GM23248 (cell line): ENCODE measurements around the gene SFRP2. TPM values are rescaled to one million over a fixed set of nuclear protein-coding genes. Genes with fewer than 3 reads are reported as not detected.

ENCODE experiments used
- DNase-seq: peaks from one replicate; pipeline ENCODE4 v3.0.0-alpha.2; 2015
- H2AFZ ChIP-seq: fragments of 200-600 bp; sonication (generic); 2 replicates; pipeline ENCODE4 v1.6.1; 2016; ENCODE audit warnings: antibody characterized with exemption
- H3F3A ChIP-seq: fragments of 200-600 bp; sonication (generic); 2 replicates; pipeline ENCODE4 v1.6.1; 2016; ENCODE audit warnings: mild to moderate bottlenecking, antibody characterized with exemption, mixed run types; ENCODE audit not compliant: insufficient read depth
- H3K27ac ChIP-seq: fragments of 200-600 bp; sonication (generic); 2 replicates; pipeline ENCODE4 v1.5.1; 2016; ENCODE audit warnings: mild to moderate bottlenecking
- H3K27me3 ChIP-seq: fragments of 200-600 bp; sonication (generic); replicated peaks from 2 replicates; pipeline ENCODE4 v1.6.1; 2016; ENCODE audit warnings: mild to moderate bottlenecking; ENCODE audit not compliant: insufficient read depth
- H3K36me3 ChIP-seq: fragments of 200-600 bp; sonication (generic); 2 replicates; pipeline ENCODE4 v1.6.1; 2016; ENCODE audit warnings: low read depth, mild to moderate bottlenecking
- H3K4me1 ChIP-seq: fragments of 200-600 bp; sonication (generic); 2 replicates; pipeline ENCODE4 v1.6.1; 2016; ENCODE audit warnings: mild to moderate bottlenecking; ENCODE audit not compliant: insufficient read depth
- H3K4me2 ChIP-seq: fragments of 200-600 bp; sonication (generic); one replicate; pipeline ENCODE4 v1.6.1; 2016; ENCODE audit warnings: mild to moderate bottlenecking; ENCODE audit not compliant: unreplicated experiment
- H3K4me3 ChIP-seq: fragments of 200-600 bp; sonication (generic); 2 replicates; pipeline ENCODE4 v1.5.1; 2016; ENCODE audit warnings: mild to moderate bottlenecking
- H3K79me2 ChIP-seq: fragments of 200-600 bp; sonication (generic); 2 replicates; pipeline ENCODE4 v1.6.1; 2016; ENCODE audit warnings: mild to moderate bottlenecking; ENCODE audit not compliant: insufficient read depth
- H3K9ac ChIP-seq: fragments of 200-600 bp; sonication (generic); 2 replicates; pipeline ENCODE4 v1.6.1; 2016; ENCODE audit warnings: mild to moderate bottlenecking
- H3K9me2 ChIP-seq: fragments of 200-600 bp; sonication (generic); 2 replicates; pipeline ENCODE4 v1.6.1; 2016; ENCODE audit warnings: mixed run types, mild to moderate bottlenecking, moderate library complexity; ENCODE audit not compliant: insufficient read depth
- H3K9me3 ChIP-seq: fragments of 200-600 bp; sonication (generic); one replicate; pipeline ENCODE4 v1.6.1; 2017; ENCODE audit warnings: low read depth
- H4K20me1 ChIP-seq: fragments of 200-600 bp; sonication (generic); 2 replicates; pipeline ENCODE4 v1.6.0; 2016; ENCODE audit not compliant: insufficient read depth
- EZH2 ChIP-seq: fragments of 200-600 bp; sonication (generic); IDR thresholded peaks from 2 replicates; pipeline ENCODE4 v1.6.1; 2018; ENCODE audit warnings: antibody characterized with exemption, mild to moderate bottlenecking; ENCODE audit not compliant: insufficient read depth, poor library complexity, severe bottlenecking
- EZH2phosphoT487 ChIP-seq: fragments of 200-600 bp; sonication (generic); IDR thresholded peaks from 2 replicates; pipeline ENCODE4 v1.6.1; 2018; ENCODE audit warnings: antibody characterized with exemption, moderate library complexity, mild to moderate bottlenecking, low read depth; ENCODE audit not compliant: insufficient read depth
- WGBS, 2 experiments: methylation state at CpG; one replicate each; pipeline ENCODE4 v1.1.6; 2015 to 2017; ENCODE audit warnings: low lambda C conversion rate in 2 of 2, low coverage in 1 of 2; ENCODE audit errors: missing lambda C conversion rate in 2 of 2; 5-methylcytosine and 5-hydroxymethylcytosine counted together
- in situ Hi-C: fragments of 300-500 bp; cut with MboI; formaldehyde crosslinking; loops from 2 replicates; pipeline ENCODE4 v1.15.0; 2020
- polyA plus RNA-seq: library from polyadenylated mRNA; unstranded; fragments of >200 nt; fragmentation: Nextera tagmentation; extraction: Ambion mirVana; gene quantifications from 2 replicates; pipeline ENCODE4 v1.2.1, GENCODE V29; 2016
- total RNA-seq: library from RNA; depleted of rRNA; stranded (reverse); fragments of >200 nt; shearing (Covaris generic); gene quantifications from 2 replicates; pipeline ENCODE4 v1.2.3, GENCODE V29; 2014

The SFRP2 gene
- total and polyA plus RNA-seq, 2 experiments from 2014 or later = 0.65 to 2.4 TPM

DNA sequence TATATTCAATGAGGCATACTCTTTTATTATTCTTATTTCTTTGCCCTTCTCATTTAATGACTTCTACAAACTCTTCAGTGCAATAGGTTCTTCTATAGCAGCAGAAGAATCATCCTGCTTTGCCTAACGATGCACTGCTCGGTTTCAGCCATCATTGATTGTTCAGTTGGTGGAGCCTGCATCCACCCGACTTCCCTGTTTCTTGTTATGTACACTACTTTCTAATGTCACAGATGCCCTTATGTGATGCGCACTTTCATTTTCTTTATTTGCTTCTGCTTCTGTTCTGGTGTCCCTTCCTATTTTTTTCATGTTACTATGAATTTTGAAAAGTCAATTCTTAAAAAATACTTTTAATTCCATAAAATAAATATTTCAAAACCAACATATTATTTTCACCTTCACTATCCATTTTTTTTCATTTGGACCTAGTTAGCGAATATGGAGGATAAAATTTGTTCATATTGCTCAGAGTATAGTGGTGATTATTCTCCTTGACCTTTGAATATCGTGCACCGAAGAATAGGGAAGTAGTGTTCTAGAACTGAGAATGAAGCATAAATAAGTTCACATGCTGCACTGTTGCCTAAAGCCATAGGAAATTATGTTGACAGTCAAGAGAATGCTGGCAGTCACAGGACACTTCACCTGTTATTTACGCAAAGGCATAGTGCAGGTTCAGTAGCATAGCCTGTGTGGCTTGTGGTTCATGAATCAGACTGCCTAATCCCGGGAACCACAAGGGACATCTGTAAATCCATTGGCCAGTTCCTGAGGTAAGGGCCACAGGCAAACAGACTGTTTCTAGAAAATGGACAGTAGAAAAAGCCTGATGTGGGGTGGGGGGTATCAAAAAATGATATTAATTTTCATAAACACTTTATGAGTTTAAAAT, 21.3 kb upstream of the SFRP2 start:
- no peak for TF ChIP-seq EZH2phosphoT487
- TF ChIP-seq EZH2 = no peak
- H3K9me3 ChIP-seq = no peaks in the 10 kb centered on the region
- WGBS, 2 experiments = 74 to 78% methylated on average over 9 of the region's 9 CpGs
- H3K79me2 ChIP-seq = no peaks in the 10 kb centered on the region
- H3K9me2 ChIP-seq = no peaks in the 10 kb centered on the region
- in situ Hi-C loops = no loop called here
- no peak overlapping the region for H3K4me2 ChIP-seq
- H4K20me1 ChIP-seq = no peaks in the 10 kb centered on the region
- H3K9ac ChIP-seq = no peak overlapping the region
- peaks cover 6% of the 10 kb centered on the region for H3K27me3 ChIP-seq
- no peak for DNase-seq
- no peaks in the 10 kb centered on the region for H3F3A ChIP-seq
- no peak overlapping the region for H2AFZ ChIP-seq
- H3K27ac ChIP-seq = no peak overlapping the region
- no peak overlapping the region for H3K4me3 ChIP-seq
- H3K4me1 ChIP-seq = no peaks in the 10 kb centered on the region
- H3K36me3 ChIP-seq = no peaks in the 10 kb centered on the region

DNA sequence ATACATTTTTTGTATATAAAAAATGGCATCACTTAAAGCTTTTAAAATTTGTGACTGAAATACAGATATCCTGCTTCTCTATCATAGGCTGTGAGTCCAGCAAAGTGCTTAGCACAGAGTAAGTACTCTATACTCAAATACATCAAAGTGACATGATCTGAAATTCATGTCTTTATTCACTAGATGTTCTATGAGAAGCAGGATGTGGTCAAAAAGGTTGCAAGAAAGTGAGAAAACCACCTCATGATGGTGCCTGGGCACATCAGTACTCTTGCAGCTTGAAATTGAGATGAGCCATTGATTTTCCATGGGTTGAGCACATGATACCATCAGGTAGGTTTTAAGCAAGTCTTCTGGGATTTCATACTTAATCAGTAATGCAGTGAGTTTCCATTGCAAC, 20.4 kb upstream of the SFRP2 start:
- in situ Hi-C loops = no loop called here
- no peak overlapping the region for H3K27ac ChIP-seq
- no peaks in the 10 kb centered on the region for H3K79me2 ChIP-seq
- H3F3A ChIP-seq = no peaks in the 10 kb centered on the region
- no peak overlapping the region for H2AFZ ChIP-seq
- H3K4me3 ChIP-seq = no peak overlapping the region
- no peaks in the 10 kb centered on the region for H3K4me1 ChIP-seq
- H3K27me3 ChIP-seq = peaks cover 6% of the 10 kb centered on the region
- H3K9me3 ChIP-seq = no peaks in the 10 kb centered on the region
- no peaks in the 10 kb centered on the region for H3K9me2 ChIP-seq
- no peak overlapping the region for H3K4me2 ChIP-seq
- DNase-seq = no peak
- H4K20me1 ChIP-seq = no peaks in the 10 kb centered on the region
- no peak overlapping the region for H3K9ac ChIP-seq
- TF ChIP-seq EZH2 = no peak
- no peak for TF ChIP-seq EZH2phosphoT487
- H3K36me3 ChIP-seq = no peaks in the 10 kb centered on the region

DNA sequence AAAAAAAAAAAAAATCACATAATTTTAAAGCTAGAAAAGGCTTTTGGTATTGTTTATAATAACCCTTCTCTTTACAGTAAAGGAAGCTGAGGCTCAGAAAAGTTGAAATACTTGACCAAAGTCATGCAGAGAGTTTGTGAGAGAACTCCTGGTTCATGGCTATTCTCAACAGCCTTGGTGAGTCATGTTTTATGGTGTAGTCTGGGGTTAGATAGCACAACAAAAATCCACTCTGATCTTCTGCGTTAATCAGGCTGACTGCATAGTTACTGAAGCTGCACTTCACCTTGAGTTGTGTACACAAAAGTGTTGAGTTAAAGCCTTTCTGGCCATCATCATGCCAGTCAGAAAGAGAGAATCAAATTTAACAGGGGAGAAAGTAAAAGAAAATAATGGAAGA, 19.3 kb upstream of the SFRP2 start:
- Histone ChIP-seq H3F3A (no peaks in the 10 kb centered on the region), H3K36me3 (no peaks in the 10 kb centered on the region), H4K20me1 (no peaks in the 10 kb centered on the region), H3K9me3 (no peaks in the 10 kb centered on the region), H3K9me2 (no peaks in the 10 kb centered on the region), H3K9ac (no peak overlapping the region), H3K4me3 (no peak overlapping the region), H3K79me2 (no peaks in the 10 kb centered on the region), H2AFZ (no peak overlapping the region), H3K27me3 (no peaks in the 10 kb centered on the region; the same call in 1 of the 2 replicates), H3K27ac (no peak overlapping the region), H3K4me2 (no peak overlapping the region), H3K4me1 (no peaks in the 10 kb centered on the region)
- WGBS, 2 experiments = 84 to 88% methylated on average over 1 of the region's 1 CpG
- TF ChIP-seq EZH2phosphoT487 (no peak), EZH2 (no peak)
- DNase-seq = no peak
- in situ Hi-C loops = no loop called here

DNA sequence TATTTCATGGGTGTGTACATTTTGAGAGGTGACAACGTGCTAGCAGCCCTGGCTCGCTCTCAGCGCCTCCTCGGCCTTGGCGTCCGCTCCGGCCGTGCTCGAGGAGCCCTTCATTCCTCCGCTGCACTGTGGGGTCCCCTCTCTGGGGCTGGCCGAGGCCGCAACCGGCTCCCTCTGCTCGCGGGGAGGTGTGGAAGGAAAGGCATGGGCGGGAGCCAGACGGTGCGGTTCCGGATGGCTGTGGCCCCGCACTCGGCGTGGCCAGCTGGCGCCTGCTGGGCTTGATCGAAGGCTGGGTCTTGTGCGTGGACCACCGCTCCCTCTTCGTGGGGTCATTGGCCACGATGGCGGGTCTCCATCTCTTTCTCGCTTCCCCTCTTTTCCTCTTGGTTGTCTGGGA, 17.2 kb upstream of the SFRP2 start:
- Histone ChIP-seq H4K20me1 (no peaks in the 10 kb centered on the region), H3K4me1 (no peaks in the 10 kb centered on the region), H3K27me3 (no peaks in the 10 kb centered on the region), H3K9me3 (no peaks in the 10 kb centered on the region), H3K27ac (no peak overlapping the region), H3K4me3 (no peak overlapping the region), H3K36me3 (no peaks in the 10 kb centered on the region), H2AFZ (no peak overlapping the region), H3K9ac (no peak overlapping the region), H3K79me2 (no peaks in the 10 kb centered on the region), H3K4me2 (no peak overlapping the region), H3K9me2 (no peaks in the 10 kb centered on the region), H3F3A (no peaks in the 10 kb centered on the region)
- WGBS, 2 experiments = 81 to 84% methylated on average over 19 to 30 of the region's 30 CpGs
- DNase-seq = no peak
- TF ChIP-seq EZH2 (no peak), EZH2phosphoT487 (no peak)
- in situ Hi-C loops = no loop called here

DNA sequence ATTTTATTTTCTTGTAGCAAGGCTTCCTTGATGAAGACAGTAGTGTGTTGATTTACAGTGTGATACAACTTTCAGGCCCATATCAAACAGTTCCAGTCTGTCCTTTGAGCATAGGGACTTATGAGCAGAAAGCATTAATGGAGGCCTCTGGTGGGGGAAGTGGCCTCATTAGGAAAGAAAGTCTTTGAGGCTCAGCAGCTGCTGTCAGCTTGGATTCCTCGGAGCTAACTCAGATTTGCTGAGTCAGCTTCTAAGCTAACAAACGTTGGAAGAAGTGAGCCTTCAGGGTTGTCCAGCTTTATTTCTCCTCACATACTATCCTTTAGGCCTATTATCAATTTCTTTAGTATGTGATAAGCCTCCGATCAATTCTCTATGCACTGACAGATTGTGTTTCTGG, 15.8 kb upstream of the SFRP2 start:
- Histone ChIP-seq H3K79me2 (no peaks in the 10 kb centered on the region), H3K4me3 (no peak overlapping the region), H2AFZ (no peak overlapping the region), H3K4me2 (no peak overlapping the region), H3K9me2 (no peaks in the 10 kb centered on the region), H3K9ac (no peak overlapping the region), H3K9me3 (no peaks in the 10 kb centered on the region), H3K27ac (no peak overlapping the region), H3K36me3 (no peaks in the 10 kb centered on the region), H3K27me3 (no peaks in the 10 kb centered on the region), H3K4me1 (no peaks in the 10 kb centered on the region), H3F3A (no peaks in the 10 kb centered on the region), H4K20me1 (no peaks in the 10 kb centered on the region)
- no peak for DNase-seq
- TF ChIP-seq EZH2 (no peak), EZH2phosphoT487 (no peak)
- in situ Hi-C loops = no loop called here
- 24 to 26% methylated on average over 3 of the region's 3 CpGs for WGBS, 2 experiments
